ENCODE results near the gene CEMIP.

CEMIP gene

DNA sequence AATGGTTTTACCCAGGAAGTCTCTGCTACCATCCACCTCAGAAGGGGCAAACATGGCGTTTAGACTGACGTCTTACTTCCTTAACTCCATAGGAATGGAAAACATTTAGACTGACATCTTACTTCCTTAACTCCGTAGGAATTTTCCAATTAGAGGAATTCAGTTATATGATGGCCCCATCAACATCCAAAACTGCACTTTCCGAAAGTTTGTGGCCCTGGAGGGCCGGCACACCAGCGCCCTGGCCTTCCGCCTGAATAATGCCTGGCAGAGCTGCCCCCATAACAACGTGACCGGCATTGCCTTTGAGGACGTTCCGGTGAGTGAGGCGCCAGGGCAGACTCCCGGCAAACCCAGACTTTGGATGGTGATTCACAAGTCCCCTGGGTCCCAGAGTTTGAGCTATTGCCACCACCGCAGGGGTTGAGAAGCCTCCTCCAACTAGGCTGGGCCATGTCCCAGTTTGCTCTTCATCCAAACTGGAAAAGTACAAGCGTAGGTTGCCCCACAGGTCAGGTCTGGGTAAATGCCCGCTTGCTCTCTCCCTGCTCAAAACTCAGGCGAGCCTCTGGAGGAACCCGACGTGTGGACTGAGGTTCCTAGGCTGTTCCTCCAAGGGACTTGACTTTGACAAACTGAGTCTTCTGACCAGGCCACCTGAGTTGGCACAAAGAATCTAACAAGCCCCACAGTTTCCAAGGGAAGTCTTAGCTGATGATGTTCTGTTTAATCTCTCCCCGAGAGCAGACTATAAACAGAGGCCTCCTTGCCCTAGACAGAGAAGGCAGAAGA lies 152.7 kb downstream of the CEMIP start:
- no peaks in the 10 kb centered on the region for H3K9me3 ChIP-seq (replicated peaks; ENCODE audit: insufficient read depth, low read length)
- no peak for TF ChIP-seq EZH2 (optimal IDR thresholded peaks at IDR 0.05; ENCODE audit: low read depth, low read length)
- no peak for TF ChIP-seq EZH2phosphoT487 (IDR thresholded peaks at IDR 0.05; ENCODE audit: low read length)
- TF ChIP-seq, protein P1, sequence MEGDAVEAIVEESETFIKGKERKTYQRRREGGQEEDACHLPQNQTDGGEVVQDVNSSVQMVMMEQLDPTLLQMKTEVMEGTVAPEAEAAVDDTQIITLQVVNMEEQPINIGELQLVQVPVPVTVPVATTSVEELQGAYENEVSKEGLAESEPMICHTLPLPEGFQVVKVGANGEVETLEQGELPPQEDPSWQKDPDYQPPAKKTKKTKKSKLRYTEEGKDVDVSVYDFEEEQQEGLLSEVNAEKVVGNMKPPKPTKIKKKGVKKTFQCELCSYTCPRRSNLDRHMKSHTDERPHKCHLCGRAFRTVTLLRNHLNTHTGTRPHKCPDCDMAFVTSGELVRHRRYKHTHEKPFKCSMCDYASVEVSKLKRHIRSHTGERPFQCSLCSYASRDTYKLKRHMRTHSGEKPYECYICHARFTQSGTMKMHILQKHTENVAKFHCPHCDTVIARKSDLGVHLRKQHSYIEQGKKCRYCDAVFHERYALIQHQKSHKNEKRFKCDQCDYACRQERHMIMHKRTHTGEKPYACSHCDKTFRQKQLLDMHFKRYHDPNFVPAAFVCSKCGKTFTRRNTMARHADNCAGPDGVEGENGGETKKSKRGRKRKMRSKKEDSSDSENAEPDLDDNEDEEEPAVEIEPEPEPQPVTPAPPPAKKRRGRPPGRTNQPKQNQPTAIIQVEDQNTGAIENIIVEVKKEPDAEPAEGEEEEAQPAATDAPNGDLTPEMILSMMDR (IDR thresholded peaks at IDR 0.05; ENCODE audit: low read length) = no peak
- no peak overlapping the region for H3K4me2 ChIP-seq (ENCODE audit: low read depth, low read length)
- H3K36me3 ChIP-seq (replicated peaks; ENCODE audit: insufficient read depth, low read length) = no peaks in the 10 kb centered on the region
- H2AFZ ChIP-seq (ENCODE audit: low read length) = no peak overlapping the region
- no peak overlapping the region for H3K27ac ChIP-seq (ENCODE audit: low read length)
- H3K4me3 ChIP-seq (ENCODE audit: low read length) = no peak overlapping the region
- no peaks in the 10 kb centered on the region for H3K4me1 ChIP-seq (ENCODE audit: low read length)
- DNase-seq = no peak
- no peaks in the 10 kb centered on the region for H3K27me3 ChIP-seq (replicated peaks; ENCODE audit: insufficient read depth, low read length)
- H3F3A ChIP-seq (ENCODE audit: insufficient read depth, low read length) = no peaks in the 10 kb centered on the region
- no peaks in the 10 kb centered on the region for H3K79me2 ChIP-seq (ENCODE audit: low read length)
- no peaks in the 10 kb centered on the region for H3K9me2 ChIP-seq (replicated peaks; ENCODE audit: insufficient read depth, low read length)
- H4K20me1 ChIP-seq (ENCODE audit: insufficient read depth, low read length) = no peaks in the 10 kb centered on the region
- no peak overlapping the region for H3K9ac ChIP-seq (ENCODE audit: low read length)

DNA sequence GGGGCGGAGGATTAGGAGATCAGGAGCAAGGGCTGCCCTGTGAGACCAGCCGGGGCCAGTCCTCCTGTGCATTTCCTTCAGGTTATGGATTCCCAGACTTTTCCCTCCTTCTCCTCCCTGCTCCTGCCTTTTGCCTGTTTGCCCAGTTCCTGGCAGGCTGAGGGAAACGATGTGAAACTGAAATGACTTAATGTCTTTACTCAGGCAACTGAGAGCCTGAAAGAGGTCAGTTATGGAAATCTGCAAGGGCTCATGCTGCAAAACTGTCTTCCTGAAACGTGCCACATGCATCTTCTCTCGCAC lies 153.3 kb downstream of the CEMIP start:
- H3K36me3 ChIP-seq (replicated peaks; ENCODE audit: insufficient read depth, low read length) = no peaks in the 10 kb centered on the region
- H3K4me2 ChIP-seq (ENCODE audit: low read depth, low read length) = no peak overlapping the region
- H3K4me1 ChIP-seq (ENCODE audit: low read length) = no peaks in the 10 kb centered on the region
- H3K79me2 ChIP-seq (ENCODE audit: low read length) = no peaks in the 10 kb centered on the region
- no peak overlapping the region for H3K27ac ChIP-seq (ENCODE audit: low read length)
- DNase-seq = no peak
- H3K4me3 ChIP-seq (ENCODE audit: low read length) = no peak overlapping the region
- no peak overlapping the region for H2AFZ ChIP-seq (ENCODE audit: low read length)
- H3F3A ChIP-seq (ENCODE audit: insufficient read depth, low read length) = no peaks in the 10 kb centered on the region
- H3K9me2 ChIP-seq (replicated peaks; ENCODE audit: insufficient read depth, low read length) = no peaks in the 10 kb centered on the region
- no peaks in the 10 kb centered on the region for H3K9me3 ChIP-seq (replicated peaks; ENCODE audit: insufficient read depth, low read length)
- H3K27me3 ChIP-seq (replicated peaks; ENCODE audit: insufficient read depth, low read length) = no peaks in the 10 kb centered on the region
- H4K20me1 ChIP-seq (ENCODE audit: insufficient read depth, low read length) = no peaks in the 10 kb centered on the region
- TF ChIP-seq, protein P1 (IDR thresholded peaks at IDR 0.05; ENCODE audit: low read length) = no peak
- no peak for TF ChIP-seq EZH2phosphoT487 (IDR thresholded peaks at IDR 0.05; ENCODE audit: low read length)
- TF ChIP-seq EZH2 (optimal IDR thresholded peaks at IDR 0.05; ENCODE audit: low read depth, low read length) = no peak
- no peak overlapping the region for H3K9ac ChIP-seq (ENCODE audit: low read length)

DNA sequence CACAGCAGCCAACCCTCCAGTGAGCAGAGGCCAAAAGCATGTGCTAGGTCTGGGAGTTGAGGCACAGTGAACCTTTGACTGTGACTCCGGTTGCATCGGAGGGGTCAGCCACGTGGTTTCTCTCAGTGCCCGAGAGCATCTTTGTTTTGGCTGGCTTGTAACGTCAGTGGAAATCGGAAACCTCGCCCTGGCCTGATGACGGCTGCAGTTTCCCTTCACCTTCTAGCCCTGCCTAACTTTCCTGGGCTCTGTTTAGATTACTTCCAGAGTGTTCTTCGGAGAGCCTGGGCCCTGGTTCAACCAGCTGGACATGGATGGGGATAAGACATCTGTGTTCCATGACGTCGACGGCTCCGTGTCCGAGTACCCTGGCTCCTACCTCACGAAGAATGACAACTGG lies 153.8 kb downstream of the CEMIP start:
- H3K9me2 ChIP-seq (replicated peaks; ENCODE audit: insufficient read depth, low read length) = no peaks in the 10 kb centered on the region
- no peaks in the 10 kb centered on the region for H3F3A ChIP-seq (ENCODE audit: insufficient read depth, low read length)
- no peaks in the 10 kb centered on the region for H3K36me3 ChIP-seq (replicated peaks; ENCODE audit: insufficient read depth, low read length)
- no peak overlapping the region for H2AFZ ChIP-seq (ENCODE audit: low read length)
- H3K9me3 ChIP-seq (replicated peaks; ENCODE audit: insufficient read depth, low read length) = no peaks in the 10 kb centered on the region
- TF ChIP-seq EZH2 (optimal IDR thresholded peaks at IDR 0.05; ENCODE audit: low read depth, low read length) (no peak), EZH2phosphoT487 (IDR thresholded peaks at IDR 0.05; ENCODE audit: low read length) (no peak)
- TF ChIP-seq, protein P1 (IDR thresholded peaks at IDR 0.05; ENCODE audit: low read length) = no peak
- no peaks in the 10 kb centered on the region for H3K4me1 ChIP-seq (ENCODE audit: low read length)
- no peaks in the 10 kb centered on the region for H3K79me2 ChIP-seq (ENCODE audit: low read length)
- H3K9ac ChIP-seq (ENCODE audit: low read length) = no peak overlapping the region
- no peak overlapping the region for H3K4me2 ChIP-seq (ENCODE audit: low read depth, low read length)
- H3K4me3 ChIP-seq (ENCODE audit: low read length) = no peak overlapping the region
- H4K20me1 ChIP-seq (ENCODE audit: insufficient read depth, low read length) = no peaks in the 10 kb centered on the region
- no peak for DNase-seq
- no peak overlapping the region for H3K27ac ChIP-seq (ENCODE audit: low read length)
- H3K27me3 ChIP-seq (replicated peaks; ENCODE audit: insufficient read depth, low read length) = no peaks in the 10 kb centered on the region

Measured in MM.1S (cell line).